DND-41 (cell line): ENCODE results near the gene MEGF9.
"Not testable (repeated sequence)": the region's sequence is repeated elsewhere in the genome, so short reads cannot be mapped to it uniquely, and the experiment has no call there.

Source experiments
- ATAC-seq: fragments of 200-7000 bp; cut with Tn5 transposase; 3 replicates; pipeline ENCODE4 v1.9.1; 2021; ENCODE audit warnings: low read depth; ENCODE audit not compliant: insufficient read depth
- DNase-seq: peaks from one replicate; pipeline ENCODE4 v3.0.0-alpha.2; 2020
- H2AFZ ChIP-seq: 2 replicates; pipeline ENCODE4 v1.6.0; 2012; ENCODE audit warnings: low read depth, low read length
- H3K27ac ChIP-seq: 2 replicates; pipeline ENCODE4 v1.5.1; 2012; ENCODE audit warnings: low read length, inconsistent platforms
- H3K27me3 ChIP-seq: fragments of 200-600 bp; sonication (generic); 2 replicates; pipeline ENCODE4 v1.6.0; 2012; ENCODE audit warnings: low read length, mild to moderate bottlenecking, inconsistent platforms; ENCODE audit not compliant: insufficient read depth, poor library complexity
- H3K36me3 ChIP-seq: 2 replicates; pipeline ENCODE4 v1.5.1; 2012; ENCODE audit warnings: low read length, inconsistent platforms; ENCODE audit not compliant: insufficient read depth
- H3K4me1 ChIP-seq: 2 replicates; pipeline ENCODE4 v1.5.1; 2012; ENCODE audit warnings: mild to moderate bottlenecking, low read length; ENCODE audit not compliant: insufficient read depth
- H3K4me2 ChIP-seq: 2 replicates; pipeline ENCODE4 v1.6.0; 2012; ENCODE audit warnings: mild to moderate bottlenecking, moderate library complexity, low read length, inconsistent platforms; ENCODE audit not compliant: insufficient read depth
- H3K4me3 ChIP-seq, 2 experiments: fragments of 200-600 bp in 1 of 2; shearing (Covaris generic) in 1 of 2; 2 replicates each; pipeline ENCODE4 v1.5.1; 2012 to 2016; ENCODE audit warnings: inconsistent platforms in 2 of 2, low read length in 2 of 2, mild to moderate bottlenecking in 2 of 2, low read depth in 1 of 2, moderate library complexity in 1 of 2
- H3K79me2 ChIP-seq: 2 replicates; pipeline ENCODE4 v1.6.0; 2012; ENCODE audit warnings: low read length, inconsistent platforms; ENCODE audit not compliant: insufficient read depth
- H3K9ac ChIP-seq: 2 replicates; pipeline ENCODE4 v1.6.0; 2012; ENCODE audit warnings: low read depth, mild to moderate bottlenecking, inconsistent platforms, low read length, moderate library complexity
- H3K9me3 ChIP-seq: 2 replicates; pipeline ENCODE4 v1.5.1; 2012; ENCODE audit warnings: low read length, moderate library complexity, mild to moderate bottlenecking, inconsistent platforms; ENCODE audit not compliant: insufficient read depth, severe bottlenecking
- H4K20me1 ChIP-seq: 2 replicates; pipeline ENCODE4 v1.6.0; 2012; ENCODE audit warnings: low read length; ENCODE audit not compliant: insufficient read depth
- EZH2 ChIP-seq: IDR thresholded peaks from 3 replicates; pipeline ENCODE4 v1.6.1; 2012; ENCODE audit warnings: borderline replicate concordance, low read depth, mild to moderate bottlenecking, moderate library complexity, low read length, inconsistent platforms; ENCODE audit not compliant: severe bottlenecking
- TF ChIP-seq, protein P1 (sequence below): IDR thresholded peaks from 2 replicates; pipeline ENCODE4 v1.5.1; 2012; ENCODE audit warnings: borderline replicate concordance, low read length, moderate library complexity, mild to moderate bottlenecking; ENCODE audit not compliant: poor library complexity, severe bottlenecking; ENCODE audit errors: extremely low read depth

Gene MEGF9

DNA sequence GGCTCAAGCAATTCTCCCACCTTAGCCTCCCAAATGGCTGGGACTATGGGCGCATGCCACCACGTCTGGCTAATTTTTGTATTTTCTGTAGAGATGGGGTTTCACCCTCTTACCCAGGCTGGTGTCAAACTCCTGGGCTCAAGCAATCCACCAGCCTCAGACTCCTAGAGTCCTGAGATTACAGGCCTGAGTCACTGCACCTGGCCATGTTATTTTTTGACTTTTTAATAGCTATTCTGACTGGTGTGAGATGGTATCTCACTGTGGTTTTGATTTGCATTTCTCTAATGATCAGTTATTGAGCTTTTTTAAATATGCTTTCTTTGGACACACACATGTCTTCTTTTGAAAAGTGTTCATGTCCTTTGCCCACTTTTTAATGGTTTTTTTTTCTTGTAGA lies 40.8 kb upstream of the MEGF9 start:
- no peak for TF ChIP-seq EZH2
- TF ChIP-seq, protein P1, sequence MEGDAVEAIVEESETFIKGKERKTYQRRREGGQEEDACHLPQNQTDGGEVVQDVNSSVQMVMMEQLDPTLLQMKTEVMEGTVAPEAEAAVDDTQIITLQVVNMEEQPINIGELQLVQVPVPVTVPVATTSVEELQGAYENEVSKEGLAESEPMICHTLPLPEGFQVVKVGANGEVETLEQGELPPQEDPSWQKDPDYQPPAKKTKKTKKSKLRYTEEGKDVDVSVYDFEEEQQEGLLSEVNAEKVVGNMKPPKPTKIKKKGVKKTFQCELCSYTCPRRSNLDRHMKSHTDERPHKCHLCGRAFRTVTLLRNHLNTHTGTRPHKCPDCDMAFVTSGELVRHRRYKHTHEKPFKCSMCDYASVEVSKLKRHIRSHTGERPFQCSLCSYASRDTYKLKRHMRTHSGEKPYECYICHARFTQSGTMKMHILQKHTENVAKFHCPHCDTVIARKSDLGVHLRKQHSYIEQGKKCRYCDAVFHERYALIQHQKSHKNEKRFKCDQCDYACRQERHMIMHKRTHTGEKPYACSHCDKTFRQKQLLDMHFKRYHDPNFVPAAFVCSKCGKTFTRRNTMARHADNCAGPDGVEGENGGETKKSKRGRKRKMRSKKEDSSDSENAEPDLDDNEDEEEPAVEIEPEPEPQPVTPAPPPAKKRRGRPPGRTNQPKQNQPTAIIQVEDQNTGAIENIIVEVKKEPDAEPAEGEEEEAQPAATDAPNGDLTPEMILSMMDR = no peak
- Histone ChIP-seq H3K36me3 (peaks cover 8% of the 10 kb centered on the region; the same call in 1 of the 2 replicates), H3K9ac (no peak overlapping the region), H3K27ac (no peak overlapping the region), H4K20me1 (0 out of 2 replicates have a peak, but pooled peaks cover 3% of the 10 kb centered on the region), H3K4me3 (no peak overlapping the region), H3K4me1 (no peaks in the 10 kb centered on the region), H2AFZ (no peak overlapping the region), H3K9me3 (no peaks in the 10 kb centered on the region), H3K27me3 (no peaks in the 10 kb centered on the region), H3K79me2 (no peaks in the 10 kb centered on the region), H3K4me2 (no peak overlapping the region)
- DNase-seq (no peak), ATAC-seq (no peak)

DNA sequence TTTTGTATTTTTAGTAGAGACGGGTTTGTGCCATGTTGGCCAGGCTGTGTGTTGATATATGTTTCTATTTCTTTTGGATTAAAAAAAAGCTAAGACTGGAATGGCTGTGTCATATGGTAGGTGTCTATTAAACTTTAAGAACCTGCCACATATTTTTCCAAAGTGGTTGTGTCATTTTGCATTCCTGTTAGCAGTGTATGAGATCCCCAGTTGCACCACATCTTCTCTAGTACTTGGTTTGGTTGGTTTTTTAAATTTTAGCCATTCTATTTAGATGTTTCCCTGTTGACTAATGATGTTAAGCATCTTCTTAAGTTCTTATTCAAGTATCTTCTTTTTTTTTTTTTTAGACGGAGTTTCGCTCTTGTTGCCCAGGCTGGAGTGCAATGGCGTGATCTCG lies 36.2 kb upstream of the MEGF9 start:
- H3K27me3 ChIP-seq = no peaks in the 10 kb centered on the region
- H3K79me2 ChIP-seq = no peaks in the 10 kb centered on the region
- TF ChIP-seq EZH2 = no peak
- TF ChIP-seq, protein P1 = no peak
- H4K20me1 ChIP-seq = no peaks in the 10 kb centered on the region
- no peak overlapping the region for H3K4me2 ChIP-seq
- no peak for DNase-seq
- H3K27ac ChIP-seq = no peak overlapping the region
- H3K9me3 ChIP-seq = no peaks in the 10 kb centered on the region
- no peak overlapping the region for H3K4me3 ChIP-seq
- no peak for ATAC-seq
- H2AFZ ChIP-seq = no peak overlapping the region
- no peaks in the 10 kb centered on the region for H3K36me3 ChIP-seq
- H3K9ac ChIP-seq = no peak overlapping the region
- no peaks in the 10 kb centered on the region for H3K4me1 ChIP-seq

DNA sequence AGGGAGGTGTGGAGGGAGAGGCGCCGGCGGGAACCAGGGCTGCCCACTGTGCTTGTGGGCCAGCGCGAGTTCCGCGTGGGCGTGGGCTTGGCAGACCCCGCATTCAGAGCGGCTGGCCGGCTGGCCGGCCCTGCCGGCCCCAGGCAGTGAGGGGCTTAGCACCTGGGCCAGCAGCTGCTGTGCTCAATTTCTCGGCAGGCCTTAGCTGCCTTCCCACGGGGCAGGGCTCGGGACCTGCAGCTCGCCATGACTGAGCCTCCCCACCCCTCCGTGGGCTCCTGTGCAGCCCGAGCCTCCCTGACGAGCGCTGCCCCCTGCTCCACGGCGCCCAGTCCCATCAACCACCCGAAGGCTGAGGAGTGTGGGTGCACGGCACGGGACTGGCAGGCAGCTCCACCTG lies 32.1 kb upstream of the MEGF9 start:
- not testable (repeated sequence) for H2AFZ ChIP-seq, H3K4me2 ChIP-seq, DNase-seq, H3K9me3 ChIP-seq, H3K79me2 ChIP-seq, H3K27ac ChIP-seq, H3K4me3 ChIP-seq, ATAC-seq, H3K4me1 ChIP-seq, H3K27me3 ChIP-seq, H4K20me1 ChIP-seq, H3K9ac ChIP-seq, H3K36me3 ChIP-seq

DNA sequence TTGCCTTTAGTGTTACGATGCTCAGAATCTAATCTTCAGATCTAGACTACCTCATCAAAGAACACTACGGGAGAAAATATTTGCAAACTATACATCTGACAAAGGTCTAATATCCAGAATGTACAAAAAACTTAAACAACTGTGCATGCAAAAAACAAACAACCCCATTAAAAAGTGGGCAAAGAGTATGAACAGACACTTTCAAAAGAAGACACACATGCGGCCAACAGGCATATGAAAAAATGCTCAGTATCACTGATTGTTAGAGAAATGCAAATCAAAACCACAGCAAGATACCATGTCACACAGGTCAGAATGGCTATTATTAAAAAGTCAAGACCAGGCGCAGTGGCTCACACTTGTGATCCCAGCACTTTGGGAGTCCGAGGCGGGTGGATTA lies 31.0 kb upstream of the MEGF9 start:
- Histone ChIP-seq H2AFZ (no peak overlapping the region), H3K4me2 (no peak overlapping the region), H3K9me3 (no peaks in the 10 kb centered on the region), H3K9ac (no peak overlapping the region), H3K4me3 (no peak overlapping the region), H3K27me3 (no peaks in the 10 kb centered on the region), H3K36me3 (no peaks in the 10 kb centered on the region), H3K4me1 (no peaks in the 10 kb centered on the region), H3K27ac (no peak overlapping the region), H4K20me1 (no peaks in the 10 kb centered on the region), H3K79me2 (no peaks in the 10 kb centered on the region)
- ATAC-seq = no peak
- TF ChIP-seq, protein P1 = no peak
- TF ChIP-seq EZH2 = no peak
- DNase-seq = no peak
